IPS DF 6.9 (cell line): ENCODE measurements around the gene SMG9.
A peak's percentile ranks its signal among the peaks of the same experiment; 100 is the strongest.

Source experiments
- DNase-seq: peaks from one replicate; pipeline ENCODE4 v3.0.0-alpha.2; 2013; ENCODE audit warnings: low read depth, low spot score
- H3K27ac ChIP-seq: one replicate; pipeline ENCODE4 v1.5.1; 2013; ENCODE audit warnings: low read length, control low read depth
- H3K27me3 ChIP-seq: 2 replicates; pipeline ENCODE4 v1.6.1; 2013; ENCODE audit warnings: mild to moderate bottlenecking, low read length; ENCODE audit not compliant: control insufficient read depth, insufficient read depth
- H3K36me3 ChIP-seq: 2 replicates; pipeline ENCODE4 v1.6.1; 2013; ENCODE audit warnings: low read length; ENCODE audit not compliant: control insufficient read depth, insufficient read depth
- H3K4me1 ChIP-seq: 2 replicates; pipeline ENCODE4 v1.6.1; 2013; ENCODE audit warnings: low read length; ENCODE audit not compliant: control insufficient read depth, insufficient read depth
- H3K4me3 ChIP-seq: 2 replicates; pipeline ENCODE4 v1.5.1; 2013; ENCODE audit warnings: mild to moderate bottlenecking, low read length
- H3K9me3 ChIP-seq: 2 replicates; pipeline ENCODE4 v1.6.1; 2013; ENCODE audit warnings: low read length, inconsistent platforms; ENCODE audit not compliant: control insufficient read depth, insufficient read depth
- WGBS: extraction: QIAGEN DNeasy Blood & Tissue Kit; methylation state at CpG from one replicate; pipeline ENCODE4 v1.1.7; 2013; ENCODE audit warnings: mixed read lengths, missing lambda C conversion rate; ENCODE audit not compliant: insufficient read length, insufficient coverage; 5-methylcytosine and 5-hydroxymethylcytosine counted together

SMG9 gene, protein sequence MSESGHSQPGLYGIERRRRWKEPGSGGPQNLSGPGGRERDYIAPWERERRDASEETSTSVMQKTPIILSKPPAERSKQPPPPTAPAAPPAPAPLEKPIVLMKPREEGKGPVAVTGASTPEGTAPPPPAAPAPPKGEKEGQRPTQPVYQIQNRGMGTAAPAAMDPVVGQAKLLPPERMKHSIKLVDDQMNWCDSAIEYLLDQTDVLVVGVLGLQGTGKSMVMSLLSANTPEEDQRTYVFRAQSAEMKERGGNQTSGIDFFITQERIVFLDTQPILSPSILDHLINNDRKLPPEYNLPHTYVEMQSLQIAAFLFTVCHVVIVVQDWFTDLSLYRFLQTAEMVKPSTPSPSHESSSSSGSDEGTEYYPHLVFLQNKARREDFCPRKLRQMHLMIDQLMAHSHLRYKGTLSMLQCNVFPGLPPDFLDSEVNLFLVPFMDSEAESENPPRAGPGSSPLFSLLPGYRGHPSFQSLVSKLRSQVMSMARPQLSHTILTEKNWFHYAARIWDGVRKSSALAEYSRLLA

DNA sequence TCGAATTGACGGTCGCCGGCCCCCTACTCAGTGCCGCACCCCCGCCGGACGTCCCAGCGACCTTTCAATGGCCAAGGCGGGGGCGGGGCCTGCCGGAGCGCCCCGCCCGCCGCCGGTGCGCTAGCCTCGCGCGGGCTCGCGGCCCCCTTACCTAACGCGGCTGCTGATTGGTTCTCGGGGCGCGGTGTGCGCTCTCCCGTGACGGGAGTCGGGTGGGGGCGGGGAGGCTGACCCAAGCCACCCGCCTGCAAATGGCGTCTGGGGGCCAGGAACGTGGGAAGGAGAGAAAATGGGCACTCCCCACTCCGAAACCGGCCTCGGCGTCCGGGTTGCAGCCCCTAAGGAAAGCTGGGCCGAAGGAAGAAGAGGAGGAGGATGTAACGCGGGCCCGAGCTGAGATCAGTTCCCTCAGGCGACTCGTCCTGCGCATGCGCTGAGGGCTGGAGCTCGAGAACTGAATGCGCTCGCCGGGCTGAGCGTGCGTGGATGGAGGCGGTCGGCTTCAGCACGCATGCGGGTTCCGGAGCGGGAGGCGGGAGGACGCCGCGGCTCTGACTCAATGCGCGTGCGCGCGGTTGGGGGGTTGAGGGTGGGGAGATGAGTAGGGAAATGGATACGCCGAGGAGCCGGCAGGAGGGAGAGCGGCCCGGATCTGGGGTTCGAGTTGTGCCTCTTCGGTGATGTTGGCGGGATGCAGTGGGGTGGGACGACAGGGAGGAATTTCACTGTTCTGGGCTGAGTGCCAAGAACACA, at the start of gene SMG9:
SMG9 (minus strand) TSS at position 460 of the 753 bp plus-strand sequence. CDS start 4,221 bp downstream, outside the sequence.
- H3K27me3 ChIP-seq = no peaks in the 10 kb centered on the region
- H3K4me1 ChIP-seq = no peaks in the 10 kb centered on the region; the same call in 1 of the 2 replicates
- no peak within 1 kb of the TSS for H3K27ac ChIP-seq
- peak within 1 kb of the TSS; percentile 51; the same call in 1 of the 2 replicates for H3K4me3 ChIP-seq
- no CpG with 5 or more reads among the region's 79 CpGs for WGBS
- no peaks in the 10 kb centered on the region for H3K36me3 ChIP-seq
- DNase-seq = peak; percentile 85
- H3K9me3 ChIP-seq = no peaks in the 10 kb centered on the region

DNA sequence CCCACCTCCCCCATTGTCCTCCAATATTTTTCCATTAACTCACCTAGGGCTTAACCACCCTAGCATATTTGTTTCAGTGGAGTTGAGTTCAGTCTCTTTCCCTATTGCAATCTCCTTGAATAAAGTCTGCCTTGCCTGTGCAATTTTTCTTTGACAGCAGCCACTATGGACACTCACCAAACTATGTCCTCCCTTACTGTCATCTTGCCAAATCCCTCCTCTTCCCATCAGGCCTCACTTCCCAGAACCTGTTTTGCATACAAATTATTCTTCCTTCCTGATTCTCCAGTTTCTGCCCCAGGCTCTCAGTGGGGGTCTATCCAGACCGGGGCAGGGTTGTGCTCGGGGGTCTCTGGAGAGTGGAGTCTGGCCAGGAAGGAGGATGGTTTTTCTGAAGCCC, 49.7 kb upstream of the SMG9 start:
- DNase-seq = no peak
- Histone ChIP-seq H3K27ac (no peak overlapping the region), H3K4me3 (no peak overlapping the region), H3K27me3 (no peaks in the 10 kb centered on the region), H3K36me3 (no peaks in the 10 kb centered on the region), H3K4me1 (no peaks in the 10 kb centered on the region), H3K9me3 (no peaks in the 10 kb centered on the region)
- no CpG with 5 or more reads among the region's 2 CpGs for WGBS

DNA sequence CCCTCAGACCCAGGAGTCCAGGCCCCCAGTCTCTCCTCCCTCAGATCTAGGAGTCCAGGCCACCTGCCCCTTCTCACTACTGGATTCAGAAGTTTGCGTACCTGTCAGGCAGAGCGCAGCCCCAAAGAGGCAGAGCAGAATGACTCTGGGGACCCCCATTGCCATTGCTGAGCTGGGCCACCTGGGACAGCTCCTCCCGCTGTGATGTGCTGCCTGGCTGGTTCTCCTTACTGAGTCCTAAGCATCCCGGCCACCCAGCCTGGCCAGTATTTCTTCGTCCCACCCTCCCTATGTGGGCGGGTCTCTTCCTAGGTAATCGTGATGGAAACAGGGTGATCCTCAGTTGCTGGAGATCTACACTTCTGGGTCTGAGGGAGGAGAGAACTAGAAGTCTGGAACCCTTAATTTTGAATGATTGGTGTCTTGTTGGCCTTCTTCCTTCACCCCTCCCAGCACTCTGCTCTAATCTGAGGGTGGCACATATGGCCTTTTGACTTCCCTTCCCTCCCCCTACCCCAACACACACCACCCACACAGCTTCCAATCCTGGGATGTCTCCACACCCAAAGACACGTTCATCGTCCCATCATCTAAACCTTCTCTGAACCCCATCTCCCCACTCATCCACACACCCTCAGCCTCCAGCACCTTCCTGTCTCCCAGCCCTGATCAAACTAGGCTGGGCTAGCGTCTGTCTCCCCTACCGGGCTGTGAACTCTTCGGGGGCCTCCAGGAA, 47.6 kb upstream of the SMG9 start, which contains the start of gene LYPD5:
LYPD5 (minus strand) TSS at position 232 of the 736 bp plus-strand sequence; CDS start at position 165, 67 bp downstream.
- H3K27me3 ChIP-seq = peaks cover 5% of the 10 kb centered on the region; the same call in 1 of the 2 replicates
- H3K4me1 ChIP-seq = no peaks in the 10 kb centered on the region
- WGBS = no CpG with 5 or more reads among the region's 12 CpGs
- DNase-seq = no peak
- no peaks in the 10 kb centered on the region for H3K36me3 ChIP-seq
- no peak within 1 kb of the TSS for H3K4me3 ChIP-seq
- H3K27ac ChIP-seq = no peak within 1 kb of the TSS
- no peaks in the 10 kb centered on the region for H3K9me3 ChIP-seq

DNA sequence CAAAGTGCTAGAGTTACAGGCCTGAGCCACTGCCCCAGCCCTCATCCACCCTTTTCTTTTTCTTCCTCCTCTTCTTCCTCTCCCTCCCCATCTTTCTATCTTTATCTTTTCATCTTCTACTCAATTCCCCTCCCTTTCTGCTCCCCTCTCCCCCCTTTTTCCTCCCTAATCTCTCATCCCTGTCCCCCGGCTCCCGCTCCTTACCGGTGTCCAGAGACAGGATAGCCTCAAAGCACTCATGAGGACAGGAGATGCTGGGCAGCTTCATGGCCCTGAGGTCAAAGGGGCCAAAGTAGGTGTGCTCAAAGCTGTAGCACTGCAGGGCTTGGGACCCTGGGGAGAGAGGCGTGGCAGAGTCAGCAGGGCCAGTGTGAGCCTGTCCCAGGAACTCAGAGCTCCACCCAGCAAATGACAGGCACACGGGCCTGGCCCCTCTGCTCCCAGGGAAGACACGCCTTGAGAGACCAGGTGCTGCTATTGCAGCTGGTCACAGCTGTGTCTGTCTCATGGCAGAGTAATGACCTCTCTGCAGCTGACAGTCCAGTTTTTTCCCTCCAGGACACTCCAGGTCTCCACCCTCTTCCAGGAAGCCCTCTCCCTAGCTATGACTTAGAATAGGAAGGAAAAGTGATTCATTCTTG, 44.9 kb upstream of the SMG9 start:
- H3K4me3 ChIP-seq = no peak overlapping the region
- DNase-seq = no peak

DNA sequence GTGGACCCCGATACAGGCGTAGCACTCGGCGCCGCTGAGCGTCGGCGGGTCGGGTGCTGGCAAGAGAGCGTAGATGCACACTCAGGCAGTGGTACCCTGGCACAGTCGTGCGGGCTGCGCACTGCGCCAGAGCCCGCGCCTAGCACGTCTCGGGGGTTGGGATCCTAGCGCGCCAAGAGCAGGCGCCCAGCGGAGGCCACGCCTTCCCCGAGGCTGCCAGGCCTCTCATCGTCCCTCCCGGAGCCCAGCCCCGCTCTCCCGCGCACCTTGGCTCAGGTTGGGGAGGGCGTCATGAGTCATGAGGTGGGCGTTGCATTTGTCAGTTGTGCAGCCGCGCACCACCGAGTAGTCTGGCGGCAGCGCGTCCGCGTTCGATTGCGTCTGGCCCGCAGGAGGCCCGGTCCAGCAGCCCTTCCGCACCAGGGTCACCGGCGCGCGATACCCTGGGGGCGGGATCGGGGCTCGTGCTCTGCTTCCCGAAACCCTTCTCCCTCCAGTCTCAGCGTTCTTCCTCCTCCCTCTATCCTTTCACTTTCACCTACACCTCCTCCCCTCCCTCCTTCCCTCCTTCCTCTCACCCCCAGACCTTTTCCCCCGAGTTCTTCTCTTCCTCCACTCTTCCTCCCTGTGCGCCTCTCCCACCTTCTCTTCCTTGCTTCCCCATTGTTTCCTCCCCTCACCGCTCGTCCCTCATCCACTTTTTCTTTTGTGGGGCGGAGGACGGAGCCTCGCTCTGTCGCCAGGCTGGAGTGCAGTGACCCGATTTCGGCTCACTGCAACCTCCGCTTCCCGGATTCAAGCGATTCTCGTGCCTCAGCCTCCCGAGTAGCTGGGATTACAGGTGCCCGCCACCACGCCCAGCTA, 44.0 kb upstream of the SMG9 start:
- Histone ChIP-seq H3K27me3 (peaks cover 5% of the 10 kb centered on the region; the same call in 1 of the 2 replicates), H3K9me3 (no peaks in the 10 kb centered on the region), H3K4me3 (peak overlapping the region; percentile 54; the same call in 1 of the 2 replicates), H3K27ac (no peak overlapping the region), H3K4me1 (no peaks in the 10 kb centered on the region), H3K36me3 (no peaks in the 10 kb centered on the region)
- WGBS = no CpG with 5 or more reads among the region's 70 CpGs
- peak; percentile 54 for DNase-seq

More for the DNA sequence above, 44.9 kb upstream of the SMG9 start:
- Histone ChIP-seq H3K4me1 (no peaks in the 10 kb centered on the region), H3K27me3 (peaks cover 5% of the 10 kb centered on the region; the same call in 1 of the 2 replicates), H3K9me3 (no peaks in the 10 kb centered on the region), H3K36me3 (no peaks in the 10 kb centered on the region), H3K27ac (no peak overlapping the region)
- 100% methylated on average over 1 of the region's 6 CpGs for WGBS

DNA sequence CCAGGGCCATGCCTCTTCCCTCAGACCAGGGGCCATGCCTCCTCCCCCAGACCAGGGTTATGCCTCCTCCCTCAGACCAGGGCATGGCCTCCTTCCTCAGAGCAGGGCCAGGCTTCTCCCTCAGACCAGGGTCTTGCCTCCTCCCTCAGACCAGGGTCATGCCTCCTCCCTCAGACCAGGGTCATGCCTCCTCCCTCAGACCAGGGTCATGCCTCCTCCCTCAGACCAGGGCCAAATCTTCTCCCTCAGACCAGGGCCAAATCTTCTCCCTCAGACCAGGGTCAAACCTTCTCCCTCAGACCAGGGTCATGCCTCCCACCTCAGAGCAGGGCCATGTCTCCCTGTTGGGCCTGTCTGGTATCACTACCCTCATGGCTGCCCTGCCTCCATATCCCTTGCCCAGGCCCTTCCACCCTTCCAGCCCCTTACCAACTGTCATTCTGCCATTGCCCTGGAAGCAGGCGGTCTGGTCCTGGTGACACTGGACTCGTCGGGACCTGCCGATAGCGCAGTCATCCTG, 43.3 kb upstream of the SMG9 start:
- Histone ChIP-seq H3K27ac (no peak overlapping the region), H3K4me3 (peak overlapping the region; percentile 54; the same call in 1 of the 2 replicates), H3K36me3 (no peaks in the 10 kb centered on the region), H3K4me1 (no peaks in the 10 kb centered on the region), H3K27me3 (peaks cover 5% of the 10 kb centered on the region; the same call in 1 of the 2 replicates), H3K9me3 (no peaks in the 10 kb centered on the region)
- DNase-seq = no peak
- WGBS = no CpG with 5 or more reads among the region's 5 CpGs

DNA sequence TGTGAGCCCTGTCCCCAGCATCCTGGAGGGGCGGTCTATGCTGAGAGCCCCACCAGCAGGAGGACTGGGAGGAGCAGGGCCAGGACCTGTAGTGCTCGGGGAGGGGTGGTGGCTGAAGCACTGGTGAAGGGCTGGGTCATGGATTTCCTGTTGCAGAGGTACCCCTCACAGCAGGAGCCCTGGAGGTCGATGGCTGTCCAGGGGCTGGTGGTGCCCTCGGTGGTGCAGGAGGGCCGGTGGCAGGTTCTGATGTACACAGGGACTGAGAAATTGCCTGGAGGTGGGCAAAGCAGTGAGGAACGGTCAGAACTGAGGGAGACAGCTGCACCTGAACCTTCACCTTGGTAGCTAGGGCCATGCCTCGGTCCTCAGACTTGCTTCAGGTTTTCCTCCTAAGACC, 42.8 kb upstream of the SMG9 start:
- DNase-seq = no peak
- H3K4me3 ChIP-seq = no peak overlapping the region
- WGBS = no CpG with 5 or more reads among the region's 7 CpGs
- H3K9me3 ChIP-seq = no peaks in the 10 kb centered on the region
- peaks cover 5% of the 10 kb centered on the region; the same call in 1 of the 2 replicates for H3K27me3 ChIP-seq
- H3K36me3 ChIP-seq = no peaks in the 10 kb centered on the region
- no peak overlapping the region for H3K27ac ChIP-seq
- no peaks in the 10 kb centered on the region for H3K4me1 ChIP-seq

DNA sequence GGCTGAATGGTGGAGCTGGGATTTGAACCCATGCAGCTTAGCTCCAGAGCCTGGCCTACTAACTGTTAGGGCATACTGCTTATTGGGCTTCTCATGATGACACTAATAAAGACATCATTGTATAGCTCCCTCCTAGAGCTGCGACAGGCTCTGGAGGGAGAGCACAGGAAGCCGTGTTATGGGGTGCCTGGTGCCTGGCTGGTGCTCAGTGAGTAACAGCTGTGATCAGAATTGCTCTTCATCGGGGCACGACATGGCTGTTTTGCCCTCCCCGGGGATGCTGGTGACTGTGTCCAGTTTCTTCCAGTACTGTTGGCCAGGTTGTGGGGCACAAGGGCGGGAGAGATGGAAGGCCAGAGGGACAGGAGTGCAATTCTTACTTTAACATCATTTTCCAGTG, 42.4 kb upstream of the SMG9 start:
- no CpG with 5 or more reads among the region's 6 CpGs for WGBS
- Histone ChIP-seq H3K27me3 (peaks cover 5% of the 10 kb centered on the region; the same call in 1 of the 2 replicates), H3K27ac (no peak overlapping the region), H3K36me3 (no peaks in the 10 kb centered on the region), H3K4me1 (no peaks in the 10 kb centered on the region), H3K9me3 (no peaks in the 10 kb centered on the region), H3K4me3 (no peak overlapping the region)
- no peak for DNase-seq

DNA sequence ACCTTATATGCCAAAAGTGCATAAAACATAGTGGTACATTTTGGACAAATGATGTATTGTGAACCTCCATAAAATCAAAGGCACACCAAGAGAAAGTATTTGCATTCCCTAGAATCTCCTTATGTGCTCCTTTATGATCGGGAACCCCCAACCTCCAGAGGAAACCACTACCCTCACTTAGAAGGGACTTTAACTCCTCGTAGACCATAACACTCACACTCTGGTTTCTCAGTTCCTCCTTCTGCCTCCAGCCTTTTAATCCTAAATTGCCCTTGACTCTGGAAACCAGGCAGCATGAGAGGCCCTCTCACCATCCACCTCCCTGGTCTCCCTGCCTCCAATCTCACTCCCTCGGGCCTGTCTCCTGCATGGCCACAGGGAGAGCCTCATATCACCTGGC, 35.8 kb upstream of the SMG9 start:
- Histone ChIP-seq H3K27me3 (no peaks in the 10 kb centered on the region), H3K27ac (no peak overlapping the region), H3K4me3 (no peak overlapping the region), H3K9me3 (no peaks in the 10 kb centered on the region), H3K4me1 (no peaks in the 10 kb centered on the region), H3K36me3 (no peaks in the 10 kb centered on the region)
- no CpG with 5 or more reads among the region's 3 CpGs for WGBS
- DNase-seq = no peak
